ENCODE measurements around the gene DCP1A. TPM values are rescaled to one million over a fixed set of nuclear protein-coding genes. Genes with fewer than 3 reads are reported as not detected.

The DCP1A gene
- total and polyA plus RNA-seq, 4 donors = 3.5 to 11.3 (median 8.2) TPM

GRCh38 chr3:53247619-53248018 lies 99.7 kb downstream of the DCP1A start:
- WGBS = 74% methylated on average over 2 of the region's 2 CpGs
- Histone ChIP-seq H3K27me3 (ENCODE audit: control insufficient read depth in 4 of 4, insufficient read depth in 4 of 4, low read length in 3 of 4) (no peaks in the 10 kb centered on the region), H3K36me3 (ENCODE audit: control insufficient read depth in 4 of 4, insufficient read depth in 3 of 4, low read depth in 1 of 4, low read length in 3 of 4) (no peaks in the 10 kb centered on the region), H3K27ac (ENCODE audit: low read depth in 1 of 2, low read length in 2 of 2) (no peak overlapping the region), H3K9ac (ENCODE audit: low read depth in 1 of 2, low read length in 2 of 2) (no peak overlapping the region), H3K9me3 (ENCODE audit: control insufficient read depth in 4 of 4, low read length in 3 of 4) (no peaks in the 10 kb centered on the region), H3K4me3 (ENCODE audit: low read depth in 1 of 3, low read length in 3 of 3) (no peak overlapping the region), H3K4me1 (ENCODE audit: control insufficient read depth in 4 of 4, insufficient read depth in 4 of 4, low read length in 3 of 4) (peaks cover 0 to 8% (median 2%) of the 10 kb centered on the region in 4 donors)
- DNase-seq (ENCODE audit: low spot score) = no peak
- no peak for TF ChIP-seq MAX (IDR thresholded peaks at IDR 0.05)
- no peak for TF ChIP-seq GABPA (IDR thresholded peaks at IDR 0.05 in 1 of 2, conservative IDR thresholded peaks at IDR 0.05 in 1 of 2)
- TF ChIP-seq, protein P1, sequence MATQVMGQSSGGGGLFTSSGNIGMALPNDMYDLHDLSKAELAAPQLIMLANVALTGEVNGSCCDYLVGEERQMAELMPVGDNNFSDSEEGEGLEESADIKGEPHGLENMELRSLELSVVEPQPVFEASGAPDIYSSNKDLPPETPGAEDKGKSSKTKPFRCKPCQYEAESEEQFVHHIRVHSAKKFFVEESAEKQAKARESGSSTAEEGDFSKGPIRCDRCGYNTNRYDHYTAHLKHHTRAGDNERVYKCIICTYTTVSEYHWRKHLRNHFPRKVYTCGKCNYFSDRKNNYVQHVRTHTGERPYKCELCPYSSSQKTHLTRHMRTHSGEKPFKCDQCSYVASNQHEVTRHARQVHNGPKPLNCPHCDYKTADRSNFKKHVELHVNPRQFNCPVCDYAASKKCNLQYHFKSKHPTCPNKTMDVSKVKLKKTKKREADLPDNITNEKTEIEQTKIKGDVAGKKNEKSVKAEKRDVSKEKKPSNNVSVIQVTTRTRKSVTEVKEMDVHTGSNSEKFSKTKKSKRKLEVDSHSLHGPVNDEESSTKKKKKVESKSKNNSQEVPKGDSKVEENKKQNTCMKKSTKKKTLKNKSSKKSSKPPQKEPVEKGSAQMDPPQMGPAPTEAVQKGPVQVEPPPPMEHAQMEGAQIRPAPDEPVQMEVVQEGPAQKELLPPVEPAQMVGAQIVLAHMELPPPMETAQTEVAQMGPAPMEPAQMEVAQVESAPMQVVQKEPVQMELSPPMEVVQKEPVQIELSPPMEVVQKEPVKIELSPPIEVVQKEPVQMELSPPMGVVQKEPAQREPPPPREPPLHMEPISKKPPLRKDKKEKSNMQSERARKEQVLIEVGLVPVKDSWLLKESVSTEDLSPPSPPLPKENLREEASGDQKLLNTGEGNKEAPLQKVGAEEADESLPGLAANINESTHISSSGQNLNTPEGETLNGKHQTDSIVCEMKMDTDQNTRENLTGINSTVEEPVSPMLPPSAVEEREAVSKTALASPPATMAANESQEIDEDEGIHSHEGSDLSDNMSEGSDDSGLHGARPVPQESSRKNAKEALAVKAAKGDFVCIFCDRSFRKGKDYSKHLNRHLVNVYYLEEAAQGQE (IDR thresholded peaks at IDR 0.05) = no peak
- TF ChIP-seq RXRA (IDR thresholded peaks at IDR 0.05) = no peak
- no peak for TF ChIP-seq FOXA2 (IDR thresholded peaks at IDR 0.05)
- TF ChIP-seq HNF4A (conservative IDR thresholded peaks at IDR 0.05) = no peak
- TF ChIP-seq TAF1 (conservative IDR thresholded peaks at IDR 0.05) = no peak
- no peak for TF ChIP-seq RAD21 (IDR thresholded peaks at IDR 0.05)
- TF ChIP-seq, protein P2, sequence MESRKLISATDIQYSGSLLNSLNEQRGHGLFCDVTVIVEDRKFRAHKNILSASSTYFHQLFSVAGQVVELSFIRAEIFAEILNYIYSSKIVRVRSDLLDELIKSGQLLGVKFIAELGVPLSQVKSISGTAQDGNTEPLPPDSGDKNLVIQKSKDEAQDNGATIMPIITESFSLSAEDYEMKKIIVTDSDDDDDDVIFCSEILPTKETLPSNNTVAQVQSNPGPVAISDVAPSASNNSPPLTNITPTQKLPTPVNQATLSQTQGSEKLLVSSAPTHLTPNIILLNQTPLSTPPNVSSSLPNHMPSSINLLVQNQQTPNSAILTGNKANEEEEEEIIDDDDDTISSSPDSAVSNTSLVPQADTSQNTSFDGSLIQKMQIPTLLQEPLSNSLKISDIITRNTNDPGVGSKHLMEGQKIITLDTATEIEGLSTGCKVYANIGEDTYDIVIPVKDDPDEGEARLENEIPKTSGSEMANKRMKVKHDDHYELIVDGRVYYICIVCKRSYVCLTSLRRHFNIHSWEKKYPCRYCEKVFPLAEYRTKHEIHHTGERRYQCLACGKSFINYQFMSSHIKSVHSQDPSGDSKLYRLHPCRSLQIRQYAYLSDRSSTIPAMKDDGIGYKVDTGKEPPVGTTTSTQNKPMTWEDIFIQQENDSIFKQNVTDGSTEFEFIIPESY (IDR thresholded peaks at IDR 0.05) = no peak
- TF ChIP-seq EGR1 (IDR thresholded peaks at IDR 0.05; ENCODE audit: low read depth in 2 of 2) = no peak
- TF ChIP-seq HNF4G (IDR thresholded peaks at IDR 0.05) = no peak
- TF ChIP-seq SP1 (IDR thresholded peaks at IDR 0.05) = no peak
- no peak for TF ChIP-seq ATF3 (IDR thresholded peaks at IDR 0.05)
- TF ChIP-seq YY1 (IDR thresholded peaks at IDR 0.05) = no peak

GRCh38 chr3:53244271-53244670 lies 103.1 kb downstream of the DCP1A start:
- H3K9ac ChIP-seq (ENCODE audit: low read depth in 1 of 2, low read length in 2 of 2) = no peak overlapping the region
- H3K27me3 ChIP-seq (ENCODE audit: control insufficient read depth in 4 of 4, insufficient read depth in 4 of 4, low read length in 3 of 4) = no peaks in the 10 kb centered on the region
- H3K36me3 ChIP-seq (ENCODE audit: control insufficient read depth in 4 of 4, insufficient read depth in 3 of 4, low read depth in 1 of 4, low read length in 3 of 4) = peaks cover 0 to 12% (median 1%) of the 10 kb centered on the region in 4 donors
- 97% methylated on average over 8 of the region's 8 CpGs for WGBS
- TF ChIP-seq JUND (IDR thresholded peaks at IDR 0.05) (no peak), MAX (IDR thresholded peaks at IDR 0.05) (no peak)
- peaks cover 0 to 3% (median 0%) of the 10 kb centered on the region in 4 donors for H3K4me1 ChIP-seq (ENCODE audit: control insufficient read depth in 4 of 4, insufficient read depth in 4 of 4, low read length in 3 of 4)
- H3K4me3 ChIP-seq (ENCODE audit: low read depth in 1 of 3, low read length in 3 of 3) = no peak overlapping the region
- DNase-seq (ENCODE audit: low spot score) = no peak
- no peak overlapping the region for H3K27ac ChIP-seq (ENCODE audit: low read depth in 1 of 2, low read length in 2 of 2)
- H3K9me3 ChIP-seq (ENCODE audit: control insufficient read depth in 4 of 4, low read length in 3 of 4) = no peaks in the 10 kb centered on the region

Measured in liver (tissue), 9 donors.